ENCODE measurements around the gene CCNY.

GRCh38 chr10:35365994-35366393 lies 29.7 kb downstream of the CCNY start:
- TF ChIP-seq CTCF (IDR thresholded peaks at IDR 0.05) = no peak
- TF ChIP-seq JUN (CRISPR knock-in tag; IDR thresholded peaks at IDR 0.05) = no peak
- no peak for TF ChIP-seq ZBTB21 (CRISPR knock-in tag; IDR thresholded peaks at IDR 0.05; ENCODE audit: borderline replicate concordance)
- no peak for TF ChIP-seq ATF3 (CRISPR knock-in tag; conservative IDR thresholded peaks at IDR 0.05)
- TF ChIP-seq E2F4 (CRISPR knock-in tag; IDR thresholded peaks at IDR 0.05; ENCODE audit: borderline replicate concordance, low read depth) = no peak
- TF ChIP-seq NFYB (CRISPR knock-in tag; conservative IDR thresholded peaks at IDR 0.05; ENCODE audit: low read depth) = no peak
- no peak for TF ChIP-seq MAX (CRISPR knock-in tag; IDR thresholded peaks at IDR 0.05)
- TF ChIP-seq TCF7 (CRISPR knock-in tag; IDR thresholded peaks at IDR 0.05; ENCODE audit: low read depth) = no peak
- TF ChIP-seq E2F1 (CRISPR knock-in tag; IDR thresholded peaks at IDR 0.05) = no peak
- TF ChIP-seq USF1 (CRISPR knock-in tag; IDR thresholded peaks at IDR 0.05) = no peak

Measured in WTC11 (cell line).